GM18867 (cell line): Measurements from ENCODE around the gene STK32B.

ENCODE experiments used
- ATAC-seq: cut with Tn5 transposase; IDR thresholded peaks from one replicate; pipeline ENCODE4 v1.9.1; 2021; ENCODE audit warnings: mild to moderate bottlenecking, moderate library complexity; ENCODE audit not compliant: unreplicated experiment

Gene STK32B

DNA sequence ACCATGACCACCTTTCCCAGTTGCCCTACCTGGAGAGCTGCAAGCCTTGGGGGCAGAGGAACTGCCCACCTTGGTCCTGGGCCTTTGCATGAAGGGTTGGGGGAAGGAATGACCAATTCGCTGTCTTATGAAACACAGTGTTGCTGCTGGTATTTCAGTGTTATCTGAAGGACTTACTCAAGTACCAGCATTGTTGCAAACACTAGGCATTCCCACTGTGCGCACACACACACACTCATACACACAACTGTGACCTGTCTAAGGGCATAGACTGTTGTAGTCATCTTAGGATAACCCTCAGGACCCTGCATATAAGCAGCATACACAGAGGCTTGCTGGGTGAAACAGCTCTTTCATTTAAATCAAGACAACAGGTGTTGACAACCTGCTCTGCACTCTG, 446.2 kb downstream of the STK32B start:
- ATAC-seq, result no peak

DNA sequence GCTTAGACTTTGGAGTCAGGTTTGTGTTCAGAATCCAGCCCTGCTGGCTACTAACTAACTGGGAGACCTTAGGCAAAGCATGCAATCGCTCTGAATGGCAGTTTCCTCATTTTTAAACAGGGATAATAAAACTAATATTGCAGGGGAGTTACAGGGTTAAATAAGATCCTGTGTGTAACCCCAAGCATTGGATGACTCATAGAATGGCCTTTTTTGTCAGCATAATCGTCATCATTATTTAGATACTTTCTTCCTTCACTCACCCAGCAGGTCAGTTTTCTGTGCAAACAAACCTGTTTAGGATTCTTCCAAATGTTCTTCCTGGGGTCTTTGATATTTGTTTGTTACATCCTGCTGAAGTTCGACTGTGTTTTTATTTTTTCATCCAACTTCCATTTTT, 448.9 kb downstream of the STK32B start:
- no peak for ATAC-seq

DNA sequence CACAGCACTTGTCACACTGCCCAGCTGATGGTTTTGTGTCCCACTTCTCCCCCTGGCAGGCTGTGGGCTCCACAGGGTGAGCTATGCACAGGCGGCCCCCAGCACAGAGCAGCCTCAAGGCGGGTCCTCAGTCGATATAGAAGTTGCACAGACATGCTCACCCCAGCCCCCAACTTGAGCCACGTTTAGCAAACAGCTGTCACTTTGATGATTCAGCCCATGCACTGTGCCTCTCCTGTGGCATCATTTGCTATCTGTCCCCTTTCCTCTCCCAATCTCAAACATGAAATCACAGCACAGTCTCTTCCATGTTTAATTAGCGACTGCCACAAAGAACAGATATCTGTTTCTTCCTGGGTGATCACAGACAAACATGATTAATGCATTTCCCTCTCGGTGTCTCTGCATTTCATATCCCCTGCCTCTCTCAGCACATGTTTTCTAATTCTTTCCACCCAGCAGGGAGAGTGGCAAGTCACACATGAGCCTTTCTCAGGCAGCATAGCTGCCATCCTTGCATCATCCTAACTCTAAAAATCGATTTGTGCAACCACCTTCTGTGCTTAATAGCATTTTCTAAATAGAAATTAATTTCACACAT, 452.2 kb downstream of the STK32B start:
- ATAC-seq, result no peak

DNA sequence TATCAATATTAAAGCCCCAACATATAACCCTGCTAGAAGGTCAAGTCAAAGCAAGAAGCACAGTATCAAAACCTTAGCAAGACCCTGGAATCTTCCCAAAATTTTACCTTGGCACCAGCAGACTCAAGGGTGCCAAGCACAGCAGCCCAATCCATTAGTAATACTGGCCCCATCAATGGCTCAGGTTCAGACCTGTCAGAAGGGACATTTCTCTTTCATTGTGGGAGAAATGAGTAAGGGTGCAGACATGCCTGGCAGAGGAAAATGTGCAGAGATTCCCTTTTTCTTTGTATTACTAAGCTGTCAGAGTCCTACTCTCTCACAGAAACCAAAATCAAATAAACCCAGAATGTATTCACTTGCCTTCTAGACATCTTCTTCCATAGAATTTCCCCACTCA, 453.2 kb downstream of the STK32B start:
- no peak for ATAC-seq

DNA sequence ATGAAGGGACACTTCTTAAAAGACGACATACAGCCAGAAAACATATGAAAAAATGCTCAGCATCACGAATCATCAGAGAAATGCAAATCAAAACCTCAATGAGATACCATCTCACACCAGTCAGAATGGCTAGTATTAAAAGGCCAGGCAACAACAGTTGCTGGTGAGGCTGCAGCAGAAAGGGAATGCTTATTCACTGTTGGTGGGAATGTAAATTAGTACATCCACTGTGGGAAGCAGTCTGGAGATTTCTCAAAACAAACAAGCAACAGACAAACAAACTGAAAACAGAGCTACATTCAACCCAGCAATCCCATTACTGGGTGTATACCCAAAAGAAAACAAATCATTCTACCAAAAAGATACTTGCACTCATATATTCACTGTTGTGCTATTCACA, 459.2 kb downstream of the STK32B start:
- no peak for ATAC-seq

DNA sequence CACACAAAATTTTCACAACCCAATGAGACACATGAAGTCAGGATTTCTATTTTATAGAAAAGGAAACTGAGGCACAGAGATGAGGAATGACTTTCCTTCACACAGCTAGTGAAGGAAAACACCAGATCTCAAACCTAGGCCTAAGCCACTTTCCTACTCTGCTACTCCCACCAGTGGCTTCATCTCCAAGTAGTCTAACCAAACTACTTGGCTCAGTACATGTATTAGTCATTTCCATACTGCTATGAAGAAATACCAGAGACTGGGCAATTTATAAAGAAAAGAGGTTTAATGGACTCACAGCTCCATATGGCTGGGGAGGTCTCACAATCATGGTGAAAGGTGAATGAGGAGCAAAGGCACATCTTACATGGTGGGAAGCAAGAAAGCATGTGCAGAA, 460.5 kb downstream of the STK32B start:
- no peak for ATAC-seq

DNA sequence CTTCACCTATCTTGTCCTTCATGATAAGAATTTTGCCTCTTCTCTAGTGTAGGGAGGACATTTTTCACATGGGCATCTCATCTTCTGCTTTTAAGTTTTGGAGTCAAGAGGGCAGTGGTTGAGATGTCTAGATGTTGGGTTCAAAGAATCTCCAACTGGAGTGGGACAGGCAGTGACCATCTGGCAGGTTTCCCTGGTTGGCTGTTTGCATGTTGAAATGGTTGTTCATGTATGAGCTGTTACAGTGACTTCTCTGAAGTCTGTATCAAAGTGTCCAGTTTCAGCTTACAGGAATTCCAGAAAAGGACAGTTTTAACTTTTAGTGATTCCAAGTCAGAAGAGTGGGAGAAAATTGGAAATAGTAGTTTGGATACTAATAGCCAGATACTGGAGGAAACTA, 464.4 kb downstream of the STK32B start:
- no peak for ATAC-seq

DNA sequence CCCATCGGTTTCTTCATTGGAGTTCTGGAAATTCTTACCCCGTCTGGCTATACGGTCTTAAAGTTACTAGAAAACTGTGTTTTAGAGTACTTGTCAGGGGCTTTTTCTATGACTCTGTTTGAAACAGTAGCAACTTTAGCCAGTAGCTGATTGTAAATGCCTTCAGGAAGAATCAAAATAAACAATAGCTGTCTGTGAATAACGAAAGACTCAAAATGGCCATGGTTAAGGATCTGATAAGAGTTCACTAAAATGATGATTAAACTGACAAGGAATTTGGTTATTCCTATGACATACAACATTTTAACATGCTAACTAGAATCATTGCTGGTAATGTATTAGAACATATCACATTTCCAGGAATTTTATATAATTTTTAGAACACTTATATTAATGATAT, 466.1 kb downstream of the STK32B start:
- ATAC-seq, result no peak

DNA sequence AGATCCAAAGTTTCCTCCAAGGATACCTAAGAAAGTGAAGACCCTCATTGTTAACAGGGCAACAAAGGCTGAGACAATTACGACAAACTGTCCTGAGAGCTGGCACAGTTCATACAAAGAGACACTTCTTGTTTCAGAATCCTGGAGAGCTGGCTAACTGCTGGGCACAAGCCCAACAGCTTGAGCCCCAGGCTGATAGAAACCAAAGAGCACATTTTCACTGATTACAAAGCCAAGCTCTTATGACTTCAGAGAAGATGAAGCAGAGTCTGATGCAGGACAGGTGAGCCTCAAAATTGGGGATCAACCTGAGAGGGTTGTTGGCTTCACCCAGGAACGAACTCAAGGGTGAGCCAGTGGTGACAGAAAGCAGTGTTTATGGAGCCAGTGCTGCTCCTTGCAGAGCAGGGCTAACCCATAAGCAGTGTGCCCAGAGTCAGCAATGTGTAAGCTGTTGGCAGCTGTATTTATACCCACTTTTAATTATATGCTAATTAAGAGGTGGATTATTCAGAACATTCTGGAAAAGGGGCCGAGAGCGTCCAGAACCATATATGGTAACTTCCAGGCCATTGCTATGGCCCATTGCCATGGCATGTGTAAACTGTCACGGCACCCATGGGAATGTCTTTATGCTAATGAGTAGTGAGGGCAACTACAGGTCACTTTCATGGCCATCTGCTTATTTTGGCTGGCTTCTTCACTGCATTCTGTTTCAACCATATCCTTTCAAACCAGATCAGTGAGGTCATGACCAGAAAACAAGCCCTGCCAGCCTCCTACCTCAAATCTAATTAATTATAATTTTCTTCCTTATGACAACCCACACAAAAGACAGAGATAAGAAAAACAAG, 473.4 kb downstream of the STK32B start:
- no peak for ATAC-seq

DNA sequence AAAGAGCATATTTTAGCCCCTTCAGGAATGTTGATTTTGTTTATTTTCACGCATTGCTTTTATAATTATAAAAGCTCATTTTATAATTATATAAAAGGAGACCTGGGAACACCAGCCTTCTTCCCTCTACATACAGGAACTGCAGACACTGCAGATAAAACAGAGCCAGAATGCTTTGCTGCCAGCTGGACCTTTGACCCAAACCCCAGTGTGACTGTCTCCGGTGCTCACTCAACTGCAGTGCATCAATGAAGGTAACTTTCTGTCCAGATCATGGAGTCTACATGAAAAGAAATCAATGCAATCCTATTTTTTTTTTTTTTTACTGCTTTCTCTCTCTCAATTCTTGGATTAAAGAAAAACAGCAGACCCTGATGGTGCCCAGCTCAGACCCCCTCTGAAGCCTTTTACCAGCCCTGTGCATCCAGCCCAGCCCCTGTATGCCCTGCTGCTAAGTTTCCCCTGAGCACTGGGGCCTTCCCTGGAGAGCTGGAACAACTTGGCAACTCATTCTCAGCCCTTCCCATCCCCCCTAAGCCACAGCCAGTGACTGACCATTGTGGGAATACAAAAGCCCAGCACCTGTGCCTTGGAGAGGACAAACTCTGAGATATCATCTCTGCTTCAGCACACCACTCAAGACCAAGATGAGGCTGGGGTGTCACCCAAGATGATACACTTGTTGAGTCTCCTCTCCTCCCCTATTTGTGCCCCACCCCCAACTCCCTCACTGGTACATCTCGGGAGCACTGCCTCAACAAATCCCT, 475.0 kb downstream of the STK32B start:
- no peak for ATAC-seq

DNA sequence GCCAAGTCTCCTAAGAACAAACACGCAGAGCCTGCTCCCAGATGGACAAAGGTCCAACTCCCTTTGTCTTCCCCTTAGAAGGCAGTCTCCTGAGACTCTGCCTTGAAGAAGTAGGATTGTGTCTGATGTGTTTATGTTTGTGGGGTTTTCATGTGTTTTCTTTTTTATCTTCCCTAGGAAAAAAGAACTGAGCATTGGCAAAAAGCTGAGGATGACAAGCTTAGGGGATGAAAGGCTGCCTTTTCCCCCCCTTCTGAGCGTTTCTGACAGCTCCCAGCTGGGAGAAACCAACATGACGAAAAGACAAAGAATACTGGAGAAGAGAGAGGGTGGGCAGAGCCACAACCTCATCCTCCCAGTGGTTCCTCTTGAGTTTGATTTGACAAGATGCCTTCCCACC, 475.9 kb downstream of the STK32B start:
- no peak for ATAC-seq

DNA sequence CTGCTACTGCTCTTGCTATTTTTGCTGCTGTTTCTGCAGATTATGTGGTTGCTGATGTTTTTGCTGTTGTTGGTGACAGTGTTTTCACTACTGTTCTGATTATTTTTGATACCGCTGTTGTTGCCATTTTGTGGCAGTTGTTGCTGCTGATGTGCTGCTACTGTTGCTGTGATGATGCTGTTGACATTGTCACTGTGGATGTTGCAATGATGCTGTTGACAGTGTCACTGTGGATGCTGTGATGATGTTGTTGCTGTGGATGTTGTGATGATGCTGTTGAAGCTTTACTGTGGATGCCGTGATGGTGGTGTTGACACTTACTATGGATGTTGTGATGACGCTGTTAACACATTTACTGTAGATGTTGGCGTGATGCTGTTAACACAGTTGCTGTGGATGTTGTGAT, 476.8 kb downstream of the STK32B start:
- ATAC-seq, result no peak

DNA sequence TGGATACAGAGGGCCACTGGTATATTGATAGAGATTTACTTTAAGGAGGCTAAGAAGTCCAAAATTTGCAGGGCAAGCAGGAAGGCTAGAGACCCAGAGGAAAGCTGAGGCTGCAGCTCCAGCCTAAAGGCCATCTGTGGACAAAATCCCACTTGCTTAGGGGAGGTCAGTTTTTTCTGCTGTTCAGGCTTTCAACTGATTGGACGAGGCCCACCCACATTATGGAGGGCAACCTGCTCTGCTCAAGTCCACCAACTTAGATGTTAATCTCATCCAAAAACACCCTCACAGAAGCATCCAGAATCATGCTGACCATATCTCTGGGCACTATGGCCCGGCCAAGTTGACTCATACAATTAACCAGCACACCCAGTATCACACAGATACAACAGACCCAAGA, 480.8 kb downstream of the STK32B start:
- no peak for ATAC-seq

DNA sequence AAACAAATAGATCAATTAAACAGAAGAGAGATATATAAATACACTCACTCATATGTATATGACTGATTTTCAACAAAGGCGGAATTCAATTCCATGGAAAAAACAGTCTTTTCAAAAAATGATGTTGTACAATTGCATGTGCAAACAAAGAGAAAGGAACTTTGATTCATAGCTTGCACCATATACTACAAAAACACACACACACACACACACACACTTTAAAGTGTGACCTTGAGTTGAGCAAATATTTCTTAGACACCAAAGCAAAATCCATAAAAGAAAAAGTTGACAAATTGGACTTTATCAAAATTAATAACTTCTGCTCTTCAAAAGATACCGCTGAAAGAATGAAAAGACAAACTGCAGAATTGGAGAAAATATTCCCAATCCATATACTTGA, 488.3 kb downstream of the STK32B start:
- no peak for ATAC-seq

DNA sequence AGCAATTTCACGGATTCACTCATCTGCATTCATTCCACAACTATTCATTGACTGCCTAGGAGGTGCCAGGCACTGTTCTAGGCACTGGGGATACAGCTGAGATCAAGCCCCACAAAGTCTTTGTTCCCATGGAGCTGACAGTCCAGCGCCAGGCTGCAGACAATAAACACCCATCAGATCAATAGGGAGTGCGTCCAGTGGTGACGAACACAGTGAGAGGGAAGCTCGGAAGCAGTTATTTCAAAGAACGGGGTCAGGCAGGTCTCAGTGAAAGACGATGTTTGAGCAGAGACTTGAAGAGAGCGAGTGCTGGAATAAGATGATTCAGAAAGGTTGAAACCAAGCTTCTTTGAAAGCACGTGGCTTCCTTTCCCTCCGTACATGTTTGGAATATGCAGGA, 489.9 kb downstream of the STK32B start:
- no peak for ATAC-seq

DNA sequence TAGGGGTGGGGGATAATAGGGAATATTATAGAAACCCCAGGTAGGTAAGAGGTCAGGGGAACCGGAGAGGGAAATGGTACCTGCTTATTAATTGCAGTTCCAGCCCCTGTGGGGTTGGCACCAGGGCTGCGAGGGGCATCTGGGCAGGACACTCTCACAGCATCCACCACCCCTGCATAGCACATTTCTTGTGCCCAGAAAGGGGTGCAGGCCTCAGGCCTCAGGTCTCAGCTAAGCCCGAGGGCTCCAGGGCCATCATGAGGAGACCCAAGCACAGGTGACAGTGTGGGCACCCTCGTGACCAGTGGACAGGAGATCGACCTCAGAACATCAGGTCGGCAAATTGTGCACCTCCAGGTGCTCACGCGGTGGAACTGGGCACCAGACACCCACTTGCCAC, 492.4 kb downstream of the STK32B start:
- no peak for ATAC-seq

DNA sequence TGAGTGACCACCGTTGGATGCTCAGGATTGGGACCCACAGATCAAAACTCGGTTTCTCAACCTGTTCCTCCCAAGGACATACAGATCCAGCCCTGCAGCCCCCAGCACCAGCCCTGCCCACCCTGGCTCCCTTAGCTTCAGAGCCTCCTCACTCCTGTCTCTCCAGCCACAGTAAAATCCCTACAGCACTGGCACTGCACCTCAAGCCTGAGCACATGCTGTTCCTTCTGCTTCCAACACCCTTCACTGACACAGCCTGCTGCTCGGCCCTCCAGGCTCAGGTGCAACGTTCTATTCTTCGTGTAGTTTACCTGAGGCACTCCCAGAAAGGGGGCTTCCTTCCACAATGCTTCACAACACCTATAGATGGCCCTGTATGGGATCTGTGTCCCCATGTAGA, 493.5 kb downstream of the STK32B start:
- ATAC-seq, result no peak

DNA sequence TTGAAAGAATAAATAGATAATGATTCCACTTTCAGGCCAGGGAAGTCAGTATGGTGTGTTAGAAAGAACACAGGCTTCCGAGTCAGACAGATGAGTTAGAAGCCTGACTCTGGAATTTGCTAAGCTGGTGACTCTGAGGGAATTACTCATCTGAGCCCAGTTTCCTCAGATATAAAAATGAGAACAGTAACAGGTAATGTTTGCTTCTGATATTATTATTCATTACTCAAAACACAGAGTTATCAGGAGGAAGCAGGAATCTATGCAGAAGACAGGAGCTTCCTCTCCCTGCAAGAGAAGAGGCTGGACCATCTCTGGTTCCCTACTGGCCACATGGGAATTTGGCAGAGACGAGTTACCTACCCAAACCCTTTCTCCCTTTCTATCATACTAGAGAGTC, 494.0 kb downstream of the STK32B start:
- no peak for ATAC-seq

DNA sequence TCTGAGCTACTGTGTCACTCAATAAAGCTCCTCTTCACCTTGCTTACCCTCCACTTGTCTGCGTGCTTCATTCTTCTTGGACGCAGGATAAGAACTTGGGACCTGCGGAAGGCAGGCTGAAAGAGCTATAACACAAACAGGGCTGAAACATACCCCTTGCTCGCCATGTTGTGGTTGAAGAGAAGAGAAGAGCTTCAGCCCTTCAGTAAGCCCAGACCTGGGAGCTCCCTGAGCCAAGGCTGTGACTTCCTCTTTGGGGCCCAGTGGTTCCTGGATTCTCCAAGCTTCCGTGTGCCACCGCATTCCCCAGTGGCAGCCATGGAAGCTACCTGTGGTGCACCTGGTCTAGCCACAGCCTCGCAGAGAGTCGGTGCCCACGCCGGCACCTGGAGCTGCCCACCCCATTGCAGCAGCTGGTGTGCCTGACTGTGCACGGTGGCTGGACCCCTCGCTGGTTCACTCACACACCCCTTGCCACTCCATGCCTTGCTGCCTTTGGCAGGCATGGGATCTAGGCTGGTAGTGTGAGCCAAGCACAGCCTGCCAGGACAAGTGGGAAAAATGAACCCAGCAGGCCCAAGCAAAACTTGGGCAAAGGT, 496.5 kb downstream of the STK32B start:
- ATAC-seq, result no peak
